HEK293 (cell line): ENCODE measurements around the gene NAA20.

Experiments used
- INSM2 ChIP-seq: fragments of 450-650 bp; formaldehyde crosslinking; IDR thresholded peaks from 2 replicates; pipeline ENCODE4 v1.5.1; 2016; ENCODE audit warnings: missing biosample characterization, missing genetic modification characterization
- KLF1 ChIP-seq: fragments of 450-650 bp; formaldehyde crosslinking; IDR thresholded peaks from 2 replicates; pipeline ENCODE4 v1.5.1; 2016; ENCODE audit warnings: missing biosample characterization, missing genetic modification characterization
- KLF9 ChIP-seq: fragments of 450-650 bp; formaldehyde crosslinking; IDR thresholded peaks from 2 replicates; pipeline ENCODE4 v1.5.1; 2016; ENCODE audit warnings: missing biosample characterization, missing genetic modification characterization, low read depth
- PATZ1 ChIP-seq: fragments of 450-650 bp; formaldehyde crosslinking; IDR thresholded peaks from 2 replicates; pipeline ENCODE4 v1.5.1; 2016; ENCODE audit warnings: missing biosample characterization, missing genetic modification characterization
- PRDM2 ChIP-seq: fragments of 450-650 bp; formaldehyde crosslinking; IDR thresholded peaks from 2 replicates; pipeline ENCODE4 v1.5.1; 2016; ENCODE audit warnings: missing biosample characterization, missing genetic modification characterization, borderline replicate concordance
- WT1 ChIP-seq: fragments of 450-650 bp; formaldehyde crosslinking; IDR thresholded peaks from 2 replicates; pipeline ENCODE4 v1.5.1; 2016; ENCODE audit warnings: missing biosample characterization, missing genetic modification characterization
- ZBTB1 ChIP-seq: fragments of 450-650 bp; formaldehyde crosslinking; IDR thresholded peaks from 2 replicates; pipeline ENCODE4 v1.5.1; 2016; ENCODE audit warnings: missing biosample characterization, missing genetic modification characterization
- ZBTB6 ChIP-seq: fragments of 450-650 bp; formaldehyde crosslinking; IDR thresholded peaks from 2 replicates; pipeline ENCODE4 v1.5.1; 2017; ENCODE audit warnings: missing biosample characterization, missing genetic modification characterization
- ZFP37 ChIP-seq: fragments of 450-650 bp; formaldehyde crosslinking; IDR thresholded peaks from 2 replicates; pipeline ENCODE4 v1.5.1; 2016; ENCODE audit warnings: missing biosample characterization, missing genetic modification characterization
- ZFP41 ChIP-seq: fragments of 450-650 bp; formaldehyde crosslinking; IDR thresholded peaks from 2 replicates; pipeline ENCODE4 v1.5.1; 2016; ENCODE audit warnings: missing biosample characterization, missing genetic modification characterization, borderline replicate concordance
- ZNF121 ChIP-seq: fragments of 450-650 bp; formaldehyde crosslinking; IDR thresholded peaks from 2 replicates; pipeline ENCODE4 v1.5.1; 2016; ENCODE audit warnings: missing biosample characterization, missing genetic modification characterization
- ZNF132 ChIP-seq: fragments of 450-650 bp; formaldehyde crosslinking; IDR thresholded peaks from 2 replicates; pipeline ENCODE4 v1.5.1; 2017; ENCODE audit warnings: missing biosample characterization, missing genetic modification characterization, borderline replicate concordance
- ZNF18 ChIP-seq: fragments of 450-650 bp; formaldehyde crosslinking; IDR thresholded peaks from 2 replicates; pipeline ENCODE4 v1.5.1; 2016; ENCODE audit warnings: missing biosample characterization, missing genetic modification characterization
- ZNF214 ChIP-seq: fragments of 450-650 bp; formaldehyde crosslinking; IDR thresholded peaks from 2 replicates; pipeline ENCODE4 v1.5.1; 2017; ENCODE audit warnings: missing biosample characterization, mild to moderate bottlenecking, missing genetic modification characterization, borderline replicate concordance
- ZNF324 ChIP-seq: fragments of 450-650 bp; formaldehyde crosslinking; IDR thresholded peaks from 2 replicates; pipeline ENCODE4 v1.5.1; 2016; ENCODE audit warnings: missing biosample characterization, missing genetic modification characterization
- ZNF354C ChIP-seq: fragments of 450-650 bp; formaldehyde crosslinking; IDR thresholded peaks from 2 replicates; pipeline ENCODE4 v1.5.1; 2016; ENCODE audit warnings: missing biosample characterization, missing genetic modification characterization, low read depth, borderline replicate concordance
- ZNF391 ChIP-seq: fragments of 450-650 bp; formaldehyde crosslinking; IDR thresholded peaks from 2 replicates; pipeline ENCODE4 v1.5.1; 2016; ENCODE audit warnings: low read depth, missing biosample characterization, missing genetic modification characterization, borderline replicate concordance
- ZNF548 ChIP-seq: fragments of 450-650 bp; formaldehyde crosslinking; IDR thresholded peaks from 2 replicates; pipeline ENCODE4 v1.5.1; 2016; ENCODE audit warnings: missing biosample characterization, missing genetic modification characterization
- ZNF558 ChIP-seq: fragments of 450-650 bp; formaldehyde crosslinking; IDR thresholded peaks from 2 replicates; pipeline ENCODE4 v1.5.1; 2016; ENCODE audit warnings: missing biosample characterization, missing genetic modification characterization
- ZSCAN30 ChIP-seq: fragments of 450-650 bp; IDR thresholded peaks from 2 replicates; pipeline ENCODE4 v1.5.1; 2018; ENCODE audit warnings: missing biosample characterization, mild to moderate bottlenecking, missing genetic modification characterization, moderate library complexity
- TF ChIP-seq, protein P1 (sequence below): fragments of 450-650 bp; formaldehyde crosslinking; IDR thresholded peaks from 2 replicates; pipeline ENCODE4; 2016; ENCODE audit warnings: missing biosample characterization, missing genetic modification characterization

The NAA20 gene

DNA sequence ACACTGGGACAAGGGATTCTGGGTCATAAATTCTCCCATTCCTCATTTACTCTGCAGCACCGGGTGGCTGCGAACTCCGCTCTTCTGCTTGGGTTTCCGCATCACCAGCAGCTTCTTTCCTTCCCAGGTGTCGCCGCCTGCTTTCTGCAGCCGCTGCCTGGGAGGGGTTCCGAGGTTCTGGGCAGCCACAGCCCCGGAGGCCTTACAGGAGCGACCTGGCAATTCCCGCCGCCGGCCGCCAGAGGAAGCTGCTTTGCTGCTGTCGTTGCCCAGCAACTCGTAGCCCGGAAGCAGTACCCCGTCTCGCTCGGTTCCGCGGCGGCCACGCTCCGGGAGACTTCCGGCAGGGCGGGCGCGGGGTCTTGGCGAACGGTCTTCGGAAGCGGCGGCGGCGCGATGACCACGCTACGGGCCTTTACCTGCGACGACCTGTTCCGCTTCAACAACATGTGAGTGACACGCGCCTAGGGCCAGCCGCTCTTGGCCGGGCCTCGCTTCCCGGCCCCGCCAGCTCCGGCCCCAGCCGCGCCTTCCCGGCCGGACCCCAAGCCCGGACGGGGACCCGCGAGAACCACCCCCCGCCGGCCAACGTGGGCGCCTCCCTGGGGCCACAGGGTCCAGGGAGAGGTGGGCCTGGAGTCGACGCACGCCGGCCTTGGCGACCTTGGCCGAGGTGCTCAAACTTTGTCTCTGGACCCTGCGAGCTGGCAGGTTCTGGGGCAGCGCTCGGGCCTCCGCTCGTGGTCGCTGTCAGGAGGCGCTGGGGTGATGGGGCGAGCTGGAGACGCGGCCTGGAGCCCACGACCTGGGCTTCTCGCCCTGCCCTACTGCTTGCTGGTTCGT lies at the start of gene NAA20 (continued):
- TF ChIP-seq ZSCAN30 (tag by site-specific recombination) (peak; percentile 74; the same call in 1 of the 2 replicates), PRDM2 (tag by site-specific recombination) (no peak), ZFP41 (no peak), ZNF18 (no peak), PATZ1 (tag by site-specific recombination) (no peak; the same call in 1 of the 2 replicates), WT1 (tag by site-specific recombination) (no peak), KLF1 (0 out of 2 replicates have a peak, but pooled peaks have one; percentile 5), ZNF324 (tag by site-specific recombination) (no peak), ZNF214 (tag by site-specific recombination) (no peak), ZBTB1 (tag by site-specific recombination) (no peak), ZBTB6 (no peak), KLF9 (tag by site-specific recombination) (no peak; the same call in 1 of the 2 replicates), ZNF548 (tag by site-specific recombination) (no peak), ZNF354C (tag by site-specific recombination) (no peak), ZFP37 (tag by site-specific recombination) (no peak), ZNF121 (no peak), INSM2 (tag by site-specific recombination) (no peak), ZNF391 (tag by site-specific recombination) (no peak), ZNF132 (tag by site-specific recombination) (no peak), ZNF558 (no peak)
- TF ChIP-seq, protein P1, sequence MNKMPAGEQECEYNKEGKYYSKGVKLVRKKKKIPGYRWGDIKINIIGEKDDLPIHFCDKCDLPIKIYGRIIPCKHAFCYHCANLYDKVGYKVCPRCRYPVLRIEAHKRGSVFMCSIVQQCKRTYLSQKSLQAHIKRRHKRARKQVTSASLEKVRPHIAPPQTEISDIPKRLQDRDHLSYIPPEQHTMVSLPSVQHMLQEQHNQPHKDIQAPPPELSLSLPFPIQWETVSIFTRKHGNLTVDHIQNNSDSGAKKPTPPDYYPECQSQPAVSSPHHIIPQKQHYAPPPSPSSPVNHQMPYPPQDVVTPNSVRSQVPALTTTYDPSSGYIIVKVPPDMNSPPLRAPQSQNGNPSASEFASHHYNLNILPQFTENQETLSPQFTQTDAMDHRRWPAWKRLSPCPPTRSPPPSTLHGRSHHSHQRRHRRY (tag by site-specific recombination) = no peak
